HL-60 (cell line): ENCODE data around the gene VTCN1.
"Not testable (repeated sequence)": the region's sequence is repeated elsewhere in the genome, so short reads cannot be mapped to it uniquely, and the experiment has no call there.

Experiments
- DNase-seq, 2 experiments: peaks; one replicate each; pipeline ENCODE4 v3.0.0-alpha.2; 2010 to 2020; ENCODE audit warnings: low read depth in 1 of 2, low spot score in 1 of 2
- H3K27ac ChIP-seq: fragments of 250-450 bp; sonication (Bioruptor Pico); replicated peaks from 2 replicates; pipeline ENCODE4 v1.5.1; 2020; ENCODE audit warnings: mild to moderate bottlenecking, moderate library complexity
- H3K27me3 ChIP-seq: fragments of 250-450 bp; sonication (Bioruptor Pico); 2 replicates; pipeline ENCODE4 v1.5.1; 2021; ENCODE audit warnings: mild to moderate bottlenecking, moderate library complexity; ENCODE audit not compliant: insufficient read depth, poor library complexity, severe bottlenecking
- H3K4me3 ChIP-seq: replicated peaks from 2 replicates; pipeline ENCODE4 v1.5.1; 2011; ENCODE audit warnings: mild to moderate bottlenecking, control low read depth, low read length; ENCODE audit not compliant: insufficient read depth
- CTCF ChIP-seq: IDR thresholded peaks from one replicate; pipeline ENCODE4 v1.5.1; 2011; ENCODE audit warnings: low read length, control low read depth, inconsistent platforms; ENCODE audit not compliant: insufficient read depth
- GABPA ChIP-seq: IDR thresholded peaks from 2 replicates; pipeline ENCODE4 v1.6.1; 2012; ENCODE audit warnings: low read depth
- POLR2AphosphoS5 ChIP-seq: IDR thresholded peaks from 2 replicates; pipeline ENCODE4 v1.6.1; 2012; ENCODE audit warnings: low read depth
- REST ChIP-seq: IDR thresholded peaks from 2 replicates; pipeline ENCODE4 v1.6.1; 2012; ENCODE audit warnings: low read depth; ENCODE audit not compliant: insufficient replicate concordance
- SPI1 ChIP-seq: IDR thresholded peaks from 2 replicates; pipeline ENCODE4 v1.6.1; 2012; ENCODE audit warnings: low read depth, mild to moderate bottlenecking, borderline replicate concordance

Gene VTCN1

GRCh38 chr1:117101858-117102257 is 108.9 kb downstream of the VTCN1 start:
- not testable (repeated sequence) for H3K4me3 ChIP-seq, DNase-seq, H3K27ac ChIP-seq, H3K27me3 ChIP-seq

GRCh38 chr1:117101334-117101733 is 109.4 kb downstream of the VTCN1 start:
- H3K4me3 ChIP-seq: no peak overlapping the region
- no peak overlapping the region for H3K27ac ChIP-seq
- H3K27me3 ChIP-seq: no peaks in the 10 kb centered on the region
- TF ChIP-seq POLR2AphosphoS5 (no peak), GABPA (no peak), SPI1 (no peak), CTCF (no peak), REST (no peak)
- no peak for DNase-seq

GRCh38 chr1:117098287-117098890 is 112.3 kb downstream of the VTCN1 start:
- Histone ChIP-seq H3K4me3 (no peak overlapping the region), H3K27ac (no peak overlapping the region)
- DNase-seq: no peak

More at GRCh38 chr1:117098287-117098890, 112.3 kb downstream of the VTCN1 start:
- no peaks in the 10 kb centered on the region for H3K27me3 ChIP-seq
- TF ChIP-seq GABPA (no peak), SPI1 (no peak), REST (no peak), CTCF (no peak)
